Ishikawa (cell line): Measurements from ENCODE around the gene CTDP1.

Experiments used
- CEBPB ChIP-seq: IDR thresholded peaks from 2 replicates; pipeline ENCODE4 v1.6.1; 2012
- EP300 ChIP-seq: IDR thresholded peaks from 2 replicates; pipeline ENCODE4 v1.6.1; 2012; ENCODE audit warnings: borderline replicate concordance
- FOXM1 ChIP-seq: IDR thresholded peaks from 2 replicates; pipeline ENCODE4 v1.6.1; 2012; ENCODE audit warnings: low read depth, borderline replicate concordance
- TAF1 ChIP-seq: IDR thresholded peaks from 2 replicates; pipeline ENCODE4 v1.6.1; 2012; ENCODE audit warnings: low read depth, mild to moderate bottlenecking
- TCF12 ChIP-seq: IDR thresholded peaks from 2 replicates; pipeline ENCODE4 v1.6.1; 2012; ENCODE audit warnings: low read depth
- TEAD4 ChIP-seq: IDR thresholded peaks from 2 replicates; pipeline ENCODE4 v1.6.1; 2012
- TF ChIP-seq, protein P1 (sequence below): IDR thresholded peaks from 2 replicates; pipeline ENCODE4 v1.6.1; 2012
- TF ChIP-seq, protein P2 (sequence below): IDR thresholded peaks from 2 replicates; pipeline ENCODE4 v1.6.1; 2012
- TF ChIP-seq, protein P3 (sequence below): IDR thresholded peaks from 2 replicates; pipeline ENCODE4 v1.6.1; 2012; ENCODE audit warnings: low read depth, mild to moderate bottlenecking

DNA sequence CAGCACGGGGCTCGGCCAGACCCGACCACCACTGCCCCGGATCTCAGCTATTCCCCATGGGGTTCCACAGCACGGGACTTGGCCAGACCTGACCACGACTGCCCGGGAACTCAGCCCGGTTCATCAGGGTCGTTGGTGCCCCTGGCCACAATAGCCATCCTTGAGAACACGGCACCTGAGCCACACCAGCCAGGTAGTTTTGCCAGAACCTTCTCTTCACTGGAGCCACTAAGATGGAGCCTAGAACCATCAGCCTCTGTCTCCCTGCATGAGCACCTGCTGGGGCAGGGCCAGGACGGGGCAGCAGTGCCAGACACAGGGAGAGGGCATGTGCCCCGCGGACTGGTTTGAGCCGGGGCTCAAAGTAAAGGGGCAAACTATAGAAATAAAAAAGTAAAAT is 106.7 kb downstream of the CTDP1 start:
- TF ChIP-seq, protein P1, sequence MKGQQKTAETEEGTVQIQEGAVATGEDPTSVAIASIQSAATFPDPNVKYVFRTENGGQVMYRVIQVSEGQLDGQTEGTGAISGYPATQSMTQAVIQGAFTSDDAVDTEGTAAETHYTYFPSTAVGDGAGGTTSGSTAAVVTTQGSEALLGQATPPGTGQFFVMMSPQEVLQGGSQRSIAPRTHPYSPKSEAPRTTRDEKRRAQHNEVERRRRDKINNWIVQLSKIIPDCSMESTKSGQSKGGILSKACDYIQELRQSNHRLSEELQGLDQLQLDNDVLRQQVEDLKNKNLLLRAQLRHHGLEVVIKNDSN, result no peak
- TF ChIP-seq, protein P2, sequence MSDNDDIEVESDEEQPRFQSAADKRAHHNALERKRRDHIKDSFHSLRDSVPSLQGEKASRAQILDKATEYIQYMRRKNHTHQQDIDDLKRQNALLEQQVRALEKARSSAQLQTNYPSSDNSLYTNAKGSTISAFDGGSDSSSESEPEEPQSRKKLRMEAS, result no peak
- TF ChIP-seq, protein P3, sequence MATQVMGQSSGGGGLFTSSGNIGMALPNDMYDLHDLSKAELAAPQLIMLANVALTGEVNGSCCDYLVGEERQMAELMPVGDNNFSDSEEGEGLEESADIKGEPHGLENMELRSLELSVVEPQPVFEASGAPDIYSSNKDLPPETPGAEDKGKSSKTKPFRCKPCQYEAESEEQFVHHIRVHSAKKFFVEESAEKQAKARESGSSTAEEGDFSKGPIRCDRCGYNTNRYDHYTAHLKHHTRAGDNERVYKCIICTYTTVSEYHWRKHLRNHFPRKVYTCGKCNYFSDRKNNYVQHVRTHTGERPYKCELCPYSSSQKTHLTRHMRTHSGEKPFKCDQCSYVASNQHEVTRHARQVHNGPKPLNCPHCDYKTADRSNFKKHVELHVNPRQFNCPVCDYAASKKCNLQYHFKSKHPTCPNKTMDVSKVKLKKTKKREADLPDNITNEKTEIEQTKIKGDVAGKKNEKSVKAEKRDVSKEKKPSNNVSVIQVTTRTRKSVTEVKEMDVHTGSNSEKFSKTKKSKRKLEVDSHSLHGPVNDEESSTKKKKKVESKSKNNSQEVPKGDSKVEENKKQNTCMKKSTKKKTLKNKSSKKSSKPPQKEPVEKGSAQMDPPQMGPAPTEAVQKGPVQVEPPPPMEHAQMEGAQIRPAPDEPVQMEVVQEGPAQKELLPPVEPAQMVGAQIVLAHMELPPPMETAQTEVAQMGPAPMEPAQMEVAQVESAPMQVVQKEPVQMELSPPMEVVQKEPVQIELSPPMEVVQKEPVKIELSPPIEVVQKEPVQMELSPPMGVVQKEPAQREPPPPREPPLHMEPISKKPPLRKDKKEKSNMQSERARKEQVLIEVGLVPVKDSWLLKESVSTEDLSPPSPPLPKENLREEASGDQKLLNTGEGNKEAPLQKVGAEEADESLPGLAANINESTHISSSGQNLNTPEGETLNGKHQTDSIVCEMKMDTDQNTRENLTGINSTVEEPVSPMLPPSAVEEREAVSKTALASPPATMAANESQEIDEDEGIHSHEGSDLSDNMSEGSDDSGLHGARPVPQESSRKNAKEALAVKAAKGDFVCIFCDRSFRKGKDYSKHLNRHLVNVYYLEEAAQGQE, result no peak
- TF ChIP-seq TAF1, result no peak
- no peak for TF ChIP-seq CEBPB
- TF ChIP-seq TEAD4, result no peak
- no peak for TF ChIP-seq FOXM1
- no peak for TF ChIP-seq TCF12
- TF ChIP-seq EP300, result no peak
